Left kidney (tissue), 2 donors: ENCODE measurements around the gene RNU6-1. TPM values are rescaled to one million over a fixed set of nuclear protein-coding genes. Genes with fewer than 3 reads are reported as not detected.

ENCODE experiments used
- DNase-seq: peaks from one replicate; pipeline ENCODE4 v3.0.0-alpha.2; 2013
- polyA plus RNA-seq: library from polyadenylated mRNA; unstranded; fragments of 120-200 nt; gene quantifications from one replicate; pipeline ENCODE4 v1.2.1, GENCODE V29; 2013; ENCODE audit not compliant: insufficient read length

Gene RNU6-1
- polyA plus RNA-seq, 1 donor, result not detected

DNA sequence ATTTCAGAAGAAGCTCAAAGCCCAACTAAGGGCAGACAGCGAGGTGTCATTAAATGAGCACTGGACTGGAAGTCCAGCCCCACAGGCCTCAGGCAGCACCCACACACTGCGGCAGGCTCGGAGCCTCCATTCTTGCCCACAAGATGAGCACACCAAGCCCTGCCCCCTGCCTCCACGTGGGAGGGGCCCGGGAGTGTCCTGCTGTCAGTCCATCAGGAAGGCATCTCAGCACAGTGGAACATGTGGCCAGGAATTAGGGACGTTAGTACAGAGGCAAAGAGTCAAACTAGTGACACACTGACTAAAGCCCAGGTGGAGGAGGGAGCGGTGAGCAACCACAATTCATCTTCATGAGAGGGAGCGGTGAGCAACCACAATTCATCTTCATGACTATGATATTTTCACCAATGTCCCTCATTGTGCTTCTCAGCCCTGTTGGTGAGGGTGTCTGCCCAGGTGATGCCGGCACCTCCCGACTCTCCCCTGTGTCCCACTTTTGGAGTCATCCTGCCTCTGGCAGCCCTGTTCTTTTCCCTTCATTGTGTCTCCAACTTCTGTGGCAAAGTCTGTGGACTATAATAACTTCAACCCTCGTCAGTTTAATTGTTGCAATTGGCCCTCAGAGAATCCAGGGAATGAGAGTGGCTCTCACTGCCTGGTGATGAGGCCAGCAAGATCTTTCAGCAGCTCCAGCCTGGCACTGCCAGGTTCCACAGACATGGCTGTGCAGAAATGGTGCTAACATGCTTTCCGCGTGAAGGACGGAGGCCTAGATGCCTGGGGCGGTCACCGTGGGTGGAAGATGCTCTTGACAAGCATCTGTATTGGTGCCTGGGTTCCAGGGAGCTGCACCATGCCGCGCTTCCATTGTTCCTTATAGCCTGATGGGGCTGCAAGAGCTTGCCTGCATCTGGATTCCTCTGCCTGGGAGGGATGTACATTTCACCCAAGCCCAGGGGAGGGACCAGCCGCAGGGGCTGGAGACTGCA is 37.6 kb downstream of the RNU6-1 start:
- no peak for DNase-seq

DNA sequence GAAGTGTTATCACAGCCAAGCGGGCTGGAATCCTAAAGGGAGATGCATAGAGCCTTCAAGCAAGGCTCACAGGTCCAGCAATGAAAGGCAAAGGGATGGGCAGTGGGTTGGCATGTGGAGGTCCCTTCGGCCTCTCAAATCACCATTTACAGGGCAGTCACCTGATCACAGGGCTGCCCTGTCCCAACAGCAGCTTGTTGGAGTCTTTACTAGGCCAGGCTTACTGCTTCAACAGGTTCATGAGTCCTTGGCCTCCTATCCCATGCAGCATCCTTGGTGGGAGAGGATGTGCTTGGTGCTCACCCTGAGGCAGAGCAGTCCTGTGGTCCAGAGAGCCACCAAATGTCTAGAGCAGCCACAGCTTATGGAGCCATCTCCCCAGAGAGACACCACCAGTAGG is 38.7 kb downstream of the RNU6-1 start:
- DNase-seq, result no peak

- DNase-seq, result no peak
Observed at GRCh38 chr15:67799801-67800205, 40.0 kb downstream of the RNU6-1 start.

DNA sequence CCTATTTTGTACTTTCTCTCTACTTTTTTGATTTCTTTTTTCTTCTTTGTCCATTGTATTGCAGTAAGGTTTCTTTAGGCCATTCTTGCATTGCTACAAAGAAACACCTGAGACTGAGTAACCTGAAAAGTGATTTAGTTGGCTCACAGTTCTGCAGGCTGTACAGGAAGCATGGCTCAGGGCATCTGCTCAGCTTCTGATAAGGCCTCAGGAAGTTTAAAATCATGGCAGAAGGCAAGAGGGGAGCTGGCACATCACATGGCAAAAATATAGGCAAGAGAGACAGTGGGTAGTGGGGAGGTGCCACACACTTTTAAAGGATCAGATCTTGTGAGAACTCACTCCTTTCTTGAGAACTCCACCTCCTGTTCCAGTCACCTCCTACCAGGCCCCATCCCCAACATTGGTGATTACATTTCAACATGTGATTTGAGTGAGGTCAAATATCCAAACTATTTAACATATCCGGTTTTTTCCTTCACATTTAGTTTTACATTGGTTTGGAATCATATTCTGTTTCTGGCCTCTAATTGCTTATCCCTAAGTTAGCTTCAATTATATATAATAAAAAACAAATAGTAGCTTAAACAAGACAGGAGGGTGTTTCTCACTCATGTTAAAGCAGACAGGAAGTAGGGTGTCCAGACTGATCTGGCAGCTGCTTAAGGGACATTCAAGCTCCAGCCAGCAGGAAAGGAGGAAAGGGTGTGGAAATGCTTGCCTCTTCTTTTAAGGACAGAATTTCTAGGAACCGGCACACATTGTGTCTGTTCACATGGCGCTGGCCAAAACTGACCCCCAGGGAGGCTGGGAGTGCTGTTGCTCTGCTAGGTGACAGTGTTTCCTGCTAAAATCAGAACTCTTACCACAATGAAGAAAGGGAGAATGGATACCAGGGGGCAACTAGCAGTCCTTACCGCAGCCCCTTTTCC is 43.4 kb downstream of the RNU6-1 start:
- no peak for DNase-seq

DNA sequence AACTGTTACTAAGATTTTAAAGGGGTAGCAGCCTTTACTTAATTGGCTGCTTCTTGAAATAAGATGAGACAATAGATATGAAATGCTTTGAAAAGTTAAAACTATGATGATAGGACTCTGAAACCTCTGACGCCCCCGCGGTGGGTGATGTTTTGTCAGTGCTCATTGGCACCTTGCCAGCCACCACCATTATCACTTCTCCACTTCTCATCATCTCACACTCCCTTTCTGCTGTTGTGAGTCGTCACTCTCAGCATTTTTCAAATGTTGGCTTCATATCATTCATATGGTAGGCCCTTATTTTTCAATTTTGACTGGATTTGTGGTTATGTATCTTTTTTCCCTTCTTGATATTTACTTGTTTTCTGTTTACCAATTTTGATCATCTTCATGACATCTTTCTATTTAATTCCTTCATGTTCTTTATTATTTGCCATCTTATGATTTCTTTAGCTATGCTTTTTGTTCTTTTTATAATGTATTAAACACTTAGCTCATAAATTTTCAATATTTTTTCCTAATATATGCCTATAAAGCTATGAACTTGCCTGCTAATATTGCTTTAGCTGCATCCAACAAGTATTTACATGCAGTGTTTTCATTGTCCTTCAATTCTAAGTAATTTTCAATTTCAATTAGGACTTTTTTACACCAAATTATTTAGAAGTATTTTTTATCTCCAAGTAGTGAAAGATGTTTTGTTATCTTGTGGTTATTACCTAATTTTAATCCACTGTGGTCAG is 44.8 kb downstream of the RNU6-1 start:
- no peak for DNase-seq

- peak; percentile 46 for DNase-seq
Observed at GRCh38 chr15:67792250-67792942, 47.4 kb downstream of the RNU6-1 start.

DNA sequence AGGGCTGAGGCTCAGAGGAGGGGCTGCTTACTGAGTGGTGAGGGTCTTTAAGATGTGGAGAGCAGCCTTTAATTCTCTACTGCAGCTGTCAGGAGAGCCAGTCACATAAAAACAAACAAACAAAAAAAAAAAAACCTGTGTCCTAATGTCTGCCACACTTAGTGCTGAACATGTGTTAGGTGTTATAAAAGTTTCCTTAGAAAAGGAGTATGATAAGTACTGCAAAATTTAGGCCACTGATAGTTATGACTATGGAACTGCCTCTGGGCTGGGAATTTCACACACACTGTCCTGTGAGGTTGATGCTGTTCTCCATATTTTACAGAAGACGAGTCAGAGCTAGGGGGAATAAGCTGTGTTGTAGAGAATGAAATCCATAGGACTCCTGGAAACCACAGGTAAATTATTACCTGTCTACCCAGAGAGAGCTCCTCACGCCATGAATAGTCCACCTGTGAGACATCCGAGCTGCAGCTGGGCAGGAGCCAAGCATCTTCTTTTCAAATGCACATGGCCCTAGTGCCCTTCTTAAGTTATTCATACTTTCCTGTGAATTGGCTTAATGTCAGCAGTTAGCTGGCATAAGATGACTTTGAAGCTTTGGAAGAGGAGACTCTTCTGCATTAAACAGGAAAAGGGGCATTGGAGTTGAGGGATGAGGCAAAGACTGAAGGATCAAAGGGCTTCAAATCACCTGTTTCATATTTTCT is 49.1 kb downstream of the RNU6-1 start:
- no peak for DNase-seq

Other genes starting within 250 kb of the RNU6-1 start
- 0.70 TPM for gene SKOR1, start 14.5 kb downstream of the RNU6-1 start, polyA plus RNA-seq
- gene PIAS1, start 214.3 kb upstream of the RNU6-1 start, polyA plus RNA-seq, result 50.5 TPM